GM18909 (cell line): ENCODE measurements around the gene ZDHHC5.
A peak's percentile ranks its signal among the peaks of the same experiment; 100 is the strongest.
"Not testable (repeated sequence)": the region's sequence is repeated elsewhere in the genome, so short reads cannot be mapped to it uniquely, and the experiment has no call there.

Experiments used
- ATAC-seq: cut with Tn5 transposase; IDR thresholded peaks from one replicate; pipeline ENCODE4 v1.9.1; 2021; ENCODE audit warnings: mild to moderate bottlenecking; ENCODE audit not compliant: unreplicated experiment, poor library complexity

The ZDHHC5 gene

GRCh38 chr11:57716726-57717125 is 48.8 kb downstream of the ZDHHC5 start:
- ATAC-seq = not testable (repeated sequence)

GRCh38 chr11:57727185-57727584 is 59.3 kb downstream of the ZDHHC5 start:
- ATAC-seq = no peak

GRCh38 chr11:57728829-57729228 is 60.9 kb downstream of the ZDHHC5 start:
- no peak for ATAC-seq

- peak; percentile 46 for ATAC-seq
These were observed 61.6 kb downstream of the ZDHHC5 start for GRCh38 chr11:57729479-57729878.

GRCh38 chr11:57732661-57733060 is 64.7 kb downstream of the ZDHHC5 start:
- no peak for ATAC-seq

- peak; percentile 48 for ATAC-seq
These were observed 67.8 kb downstream of the ZDHHC5 start for GRCh38 chr11:57735619-57736298.

GRCh38 chr11:57741132-57742086 is 73.5 kb downstream of the ZDHHC5 start, which contains the start of gene SELENOH:
Gene SELENOH, plus strand, starts transcription at chr11:57741491. Its CDS starts 105 bp downstream, at chr11:57741596.
- ATAC-seq = peak; percentile 92

- no peak for ATAC-seq
These were observed 74.2 kb downstream of the ZDHHC5 start for GRCh38 chr11:57742087-57742452.

- ATAC-seq = no peak
These were observed 76.4 kb downstream of the ZDHHC5 start for GRCh38 chr11:57744357-57744756.

GRCh38 chr11:57745206-57745605 is 77.3 kb downstream of the ZDHHC5 start:
- ATAC-seq = no peak

GRCh38 chr11:57746920-57747319 is 79.0 kb downstream of the ZDHHC5 start:
- no peak for ATAC-seq
